Right renal pelvis (tissue), 4 donors: ENCODE data around the gene RMDN2. TPM values are rescaled to one million over a fixed set of nuclear protein-coding genes. Genes with fewer than 3 reads are reported as not detected.
A peak's percentile ranks its signal among the peaks of the same experiment; 100 is the strongest.
"Not testable (repeated sequence)": the region's sequence is repeated elsewhere in the genome, so short reads cannot be mapped to it uniquely, and the experiment has no call there.

Experiments used
- DNase-seq, 4 donors: peaks; one replicate each; pipeline ENCODE4 v3.0.0-alpha.2; 2013; ENCODE audit warnings: low read depth in 4 of 4, low spot score in 3 of 4, missing footprints in 1 of 4
- polyA plus RNA-seq, 4 donors: library from polyadenylated mRNA; unstranded; fragments of 120-200 nt; gene quantifications; one replicate each; pipeline ENCODE4 v1.2.1, GENCODE V29; 2013; ENCODE audit not compliant: insufficient read length in 4 of 4

RMDN2 gene
- polyA plus RNA-seq, 4 donors, result 9.4 to 12.5 (median 11.5) TPM

- DNase-seq, result no peak
Measured at GRCh38 chr2:37928377-37928776, 3.3 kb downstream of the RMDN2 start.

- DNase-seq, result not testable (repeated sequence)
Measured at GRCh38 chr2:37930392-37930791, 5.3 kb downstream of the RMDN2 start.

- not testable (repeated sequence) for DNase-seq
Measured at GRCh38 chr2:37932873-37933272, 7.8 kb downstream of the RMDN2 start.

- DNase-seq, result no peak
Measured at GRCh38 chr2:37934591-37935513, 9.8 kb downstream of the RMDN2 start.

- not testable (repeated sequence) for DNase-seq
Measured at GRCh38 chr2:37937568-37937967, 12.5 kb downstream of the RMDN2 start.

- DNase-seq, result not testable (repeated sequence)
Measured at GRCh38 chr2:37941267-37941666, 16.2 kb downstream of the RMDN2 start.

- DNase-seq, result no peak
Measured at GRCh38 chr2:37944268-37944667, 19.2 kb downstream of the RMDN2 start.

GRCh38 chr2:37947306-37947705 is 22.2 kb downstream of the RMDN2 start:
- no peak for DNase-seq

- not testable (repeated sequence) for DNase-seq
Measured at GRCh38 chr2:37962018-37962739, 37.1 kb downstream of the RMDN2 start.

- not testable (repeated sequence) for DNase-seq
Measured at GRCh38 chr2:37962740-37963121, 37.6 kb downstream of the RMDN2 start.

- DNase-seq, result not testable (repeated sequence)
Measured at GRCh38 chr2:37963901-37964300, 38.8 kb downstream of the RMDN2 start.

- DNase-seq, result no peak
Measured at GRCh38 chr2:37966326-37966725, 41.2 kb downstream of the RMDN2 start.

- no peak for DNase-seq
Measured at GRCh38 chr2:37969731-37970130, 44.6 kb downstream of the RMDN2 start.

- no peak for DNase-seq
Measured at GRCh38 chr2:37971971-37972370, 46.9 kb downstream of the RMDN2 start.

- no peak for DNase-seq
Measured at GRCh38 chr2:37973615-37974353, 48.7 kb downstream of the RMDN2 start.

- no peak for DNase-seq
Measured at GRCh38 chr2:37975808-37976207, 50.7 kb downstream of the RMDN2 start.

GRCh38 chr2:37976411-37976810 is 51.3 kb downstream of the RMDN2 start:
- DNase-seq, result no peak

GRCh38 chr2:37982147-37982582 is 57.1 kb downstream of the RMDN2 start:
- DNase-seq, result peak; percentile 64 to 71 (median 70)

GRCh38 chr2:37982847-37983246 is 57.8 kb downstream of the RMDN2 start:
- DNase-seq, result no peak

GRCh38 chr2:37983719-37984118 is 58.6 kb downstream of the RMDN2 start:
- no peak for DNase-seq

- no peak for DNase-seq
Measured at GRCh38 chr2:37984176-37984575, 59.1 kb downstream of the RMDN2 start.
